Colonic mucosa (tissue), 4 donors: ENCODE measurements around the gene ANXA3. TPM values are rescaled to one million over a fixed set of nuclear protein-coding genes. Genes with fewer than 3 reads are reported as not detected.

Experiments
- DNase-seq: peaks from one replicate; pipeline ENCODE4 v3.0.0-alpha.2; 2020
- H3K27ac ChIP-seq: fragments of 200-600 bp; one replicate; pipeline ENCODE4 v1.8.0; 2021
- H3K27me3 ChIP-seq: fragments of 200-600 bp; one replicate; pipeline ENCODE4 v1.8.0; 2021
- H3K36me3 ChIP-seq: fragments of 200-600 bp; one replicate; pipeline ENCODE4 v1.8.0; 2021
- H3K4me1 ChIP-seq: fragments of 200-600 bp; one replicate; pipeline ENCODE4 v1.8.0; 2021; ENCODE audit warnings: mild to moderate bottlenecking
- H3K4me3 ChIP-seq: fragments of 200-600 bp; one replicate; pipeline ENCODE4 v1.8.0; 2021
- H3K9ac ChIP-seq, 2 donors: one replicate each; pipeline ENCODE4 v1.7.0; 2013; ENCODE audit warnings: control low read depth in 2 of 2, low read depth in 2 of 2, low read length in 2 of 2
- H3K9me3 ChIP-seq: fragments of 200-600 bp; one replicate; pipeline ENCODE4 v1.8.0; 2021
- intact Hi-C: fragments of 100-400 bp; cut with DNase I; formaldehyde crosslinking; loops from one replicate; pipeline ENCODE4 v1.14.1; 2022
- total RNA-seq, 2 donors: library from RNA; stranded (reverse); fragmentation: NEBNext Ultra II Directional in 1 of 2; extraction: Animal tissue kit (Norgen Biotek cat#: 25700) in 1 of 2; gene quantifications; one replicate each; pipeline ENCODE4 v1.2.1, GENCODE V29; 2021
- TF ChIP-seq, protein P1 (sequence below): fragments of 200-600 bp; IDR thresholded peaks from one replicate; pipeline ENCODE4 v1.8.0; 2022; ENCODE audit warnings: antibody characterized with exemption, mild to moderate bottlenecking
- donor health status: healthy.
- donor health status: DM: no; HTN: no; CAD: no.
- donor health status: DM: no; HTN: no; CAD: no.

The ANXA3 gene
- total RNA-seq, 2 donors from 2014 or later: 58.9 to 59.2 TPM

DNA sequence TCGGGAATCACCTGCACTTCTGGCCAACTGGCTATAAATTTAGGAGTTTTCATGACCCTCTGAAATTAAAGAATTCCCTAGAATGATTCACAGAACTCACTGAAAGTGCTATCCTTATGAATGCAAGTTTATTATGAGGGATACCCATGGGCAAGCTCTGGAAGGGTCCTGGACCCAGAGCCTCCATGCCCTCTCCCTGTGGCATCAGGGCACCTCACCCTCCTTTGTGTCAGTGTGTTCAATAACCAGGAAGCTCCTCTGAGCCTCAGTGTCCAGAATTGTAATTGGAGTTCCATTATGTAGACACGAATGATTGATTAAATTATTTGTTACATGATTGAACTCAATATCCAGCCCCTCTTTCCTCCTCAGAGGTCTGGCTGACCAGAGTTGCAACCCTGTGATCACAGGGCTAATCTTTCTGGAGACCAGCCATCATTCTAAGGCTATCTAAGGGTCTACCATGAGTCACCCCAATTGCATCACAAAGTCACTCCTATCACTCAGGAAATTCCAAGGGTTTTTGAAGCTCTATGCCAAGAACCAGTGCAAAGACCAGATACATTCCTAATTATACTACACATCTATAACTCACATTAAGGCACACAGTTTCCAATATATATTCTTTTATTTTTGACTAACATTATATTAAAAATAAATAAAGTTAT, 8.9 kb downstream of the ANXA3 start:
- intact Hi-C loops: no loop called here
- Histone ChIP-seq H3K27me3 (no peaks in the 10 kb centered on the region), H3K36me3 (no peaks in the 10 kb centered on the region), H3K4me1 (no peaks in the 10 kb centered on the region), H3K27ac (no peak overlapping the region), H3K9me3 (no peaks in the 10 kb centered on the region), H3K9ac (no peak overlapping the region), H3K4me3 (no peak overlapping the region)
- DNase-seq: no peak
- TF ChIP-seq, protein P1, sequence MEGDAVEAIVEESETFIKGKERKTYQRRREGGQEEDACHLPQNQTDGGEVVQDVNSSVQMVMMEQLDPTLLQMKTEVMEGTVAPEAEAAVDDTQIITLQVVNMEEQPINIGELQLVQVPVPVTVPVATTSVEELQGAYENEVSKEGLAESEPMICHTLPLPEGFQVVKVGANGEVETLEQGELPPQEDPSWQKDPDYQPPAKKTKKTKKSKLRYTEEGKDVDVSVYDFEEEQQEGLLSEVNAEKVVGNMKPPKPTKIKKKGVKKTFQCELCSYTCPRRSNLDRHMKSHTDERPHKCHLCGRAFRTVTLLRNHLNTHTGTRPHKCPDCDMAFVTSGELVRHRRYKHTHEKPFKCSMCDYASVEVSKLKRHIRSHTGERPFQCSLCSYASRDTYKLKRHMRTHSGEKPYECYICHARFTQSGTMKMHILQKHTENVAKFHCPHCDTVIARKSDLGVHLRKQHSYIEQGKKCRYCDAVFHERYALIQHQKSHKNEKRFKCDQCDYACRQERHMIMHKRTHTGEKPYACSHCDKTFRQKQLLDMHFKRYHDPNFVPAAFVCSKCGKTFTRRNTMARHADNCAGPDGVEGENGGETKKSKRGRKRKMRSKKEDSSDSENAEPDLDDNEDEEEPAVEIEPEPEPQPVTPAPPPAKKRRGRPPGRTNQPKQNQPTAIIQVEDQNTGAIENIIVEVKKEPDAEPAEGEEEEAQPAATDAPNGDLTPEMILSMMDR: no peak

GRCh38 chr4:78561677-78562076, 10.1 kb downstream of the ANXA3 start:
- H3K9me3 ChIP-seq: no peaks in the 10 kb centered on the region
- TF ChIP-seq, protein P1: no peak
- H3K4me3 ChIP-seq: no peak overlapping the region
- no peaks in the 10 kb centered on the region for H3K27me3 ChIP-seq
- no peak for DNase-seq
- intact Hi-C loops: no loop called here
- peaks cover 2% of the 10 kb centered on the region for H3K4me1 ChIP-seq
- H3K36me3 ChIP-seq: no peaks in the 10 kb centered on the region
- H3K27ac ChIP-seq: no peak overlapping the region
- no peak overlapping the region for H3K9ac ChIP-seq

DNA sequence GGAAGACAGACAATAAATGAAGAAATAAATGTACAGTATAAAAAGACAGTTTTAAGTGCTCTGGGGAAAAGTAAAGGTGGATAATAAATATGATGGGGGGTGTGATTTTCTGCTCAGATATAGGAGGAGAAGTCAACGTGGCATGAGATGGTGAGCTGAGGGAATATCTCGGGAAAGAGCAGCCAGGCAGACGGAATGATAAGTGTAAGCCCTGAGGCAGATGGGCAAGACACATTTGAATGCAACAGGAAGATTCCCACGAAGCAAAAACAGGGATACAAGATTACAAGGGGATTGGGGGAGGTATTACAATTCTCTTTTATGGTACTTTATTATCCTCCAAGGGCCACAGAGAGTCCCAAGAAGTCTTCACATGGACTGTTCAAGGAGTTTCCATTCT, 11.1 kb downstream of the ANXA3 start:
- H3K36me3 ChIP-seq: no peaks in the 10 kb centered on the region
- DNase-seq: no peak
- no peak overlapping the region for H3K9ac ChIP-seq
- H3K27ac ChIP-seq: no peak overlapping the region
- no peaks in the 10 kb centered on the region for H3K27me3 ChIP-seq
- intact Hi-C loops: no loop called here
- no peaks in the 10 kb centered on the region for H3K9me3 ChIP-seq
- TF ChIP-seq, protein P1: no peak
- peaks cover 6% of the 10 kb centered on the region for H3K4me1 ChIP-seq
- no peak overlapping the region for H3K4me3 ChIP-seq

GRCh38 chr4:78565971-78566372, 14.4 kb downstream of the ANXA3 start:
- DNase-seq: no peak

DNA sequence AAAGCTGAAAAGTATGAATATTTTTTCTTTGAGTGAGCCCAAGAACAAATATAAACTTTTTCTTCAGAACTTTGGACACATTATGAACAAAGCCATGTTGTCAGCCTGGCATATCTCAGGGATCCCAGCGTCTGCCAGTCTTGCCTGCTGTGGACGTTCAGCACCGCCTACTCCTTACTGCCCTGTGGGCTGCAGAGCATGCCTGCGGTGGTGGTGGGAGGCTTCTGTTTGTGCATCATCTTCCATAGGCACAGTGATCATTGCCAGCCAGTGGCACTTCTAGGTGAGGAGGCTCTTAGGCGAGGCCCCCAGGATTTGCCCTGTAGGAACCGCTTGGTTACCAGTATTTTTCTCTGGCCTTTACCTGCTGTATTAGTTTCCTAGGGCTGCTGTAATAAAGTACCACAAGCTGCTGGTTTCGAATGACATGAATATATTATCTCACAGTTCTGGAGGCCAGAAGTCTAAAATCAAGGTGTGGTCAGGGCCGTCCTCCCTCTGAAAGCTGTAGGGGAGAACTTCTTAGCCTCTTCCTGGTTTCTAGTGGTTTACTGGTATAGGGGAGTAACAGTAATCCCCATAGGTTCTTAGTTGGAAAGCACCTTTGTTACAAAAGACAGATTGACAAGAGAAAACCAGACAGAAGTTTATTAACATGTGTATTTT, 15.4 kb downstream of the ANXA3 start:
- no peaks in the 10 kb centered on the region for H3K27me3 ChIP-seq
- no peaks in the 10 kb centered on the region for H3K9me3 ChIP-seq
- H3K9ac ChIP-seq: no peak overlapping the region
- TF ChIP-seq, protein P1: no peak
- intact Hi-C loops: no loop called here
- no peaks in the 10 kb centered on the region for H3K36me3 ChIP-seq
- peaks cover 6% of the 10 kb centered on the region for H3K4me1 ChIP-seq
- no peak for DNase-seq
- no peak overlapping the region for H3K27ac ChIP-seq
- H3K4me3 ChIP-seq: no peak overlapping the region

More at GRCh38 chr4:78565971-78566372, 14.4 kb downstream of the ANXA3 start:
- Histone ChIP-seq H3K9me3 (no peaks in the 10 kb centered on the region), H3K27ac (no peak overlapping the region), H3K9ac (no peak overlapping the region), H3K27me3 (no peaks in the 10 kb centered on the region), H3K4me3 (no peak overlapping the region), H3K36me3 (no peaks in the 10 kb centered on the region), H3K4me1 (peaks cover 6% of the 10 kb centered on the region)
- intact Hi-C loops: no loop called here
- TF ChIP-seq, protein P1: no peak
